ENCODE data around the gene ELF2.

- TF ChIP-seq, protein P1, sequence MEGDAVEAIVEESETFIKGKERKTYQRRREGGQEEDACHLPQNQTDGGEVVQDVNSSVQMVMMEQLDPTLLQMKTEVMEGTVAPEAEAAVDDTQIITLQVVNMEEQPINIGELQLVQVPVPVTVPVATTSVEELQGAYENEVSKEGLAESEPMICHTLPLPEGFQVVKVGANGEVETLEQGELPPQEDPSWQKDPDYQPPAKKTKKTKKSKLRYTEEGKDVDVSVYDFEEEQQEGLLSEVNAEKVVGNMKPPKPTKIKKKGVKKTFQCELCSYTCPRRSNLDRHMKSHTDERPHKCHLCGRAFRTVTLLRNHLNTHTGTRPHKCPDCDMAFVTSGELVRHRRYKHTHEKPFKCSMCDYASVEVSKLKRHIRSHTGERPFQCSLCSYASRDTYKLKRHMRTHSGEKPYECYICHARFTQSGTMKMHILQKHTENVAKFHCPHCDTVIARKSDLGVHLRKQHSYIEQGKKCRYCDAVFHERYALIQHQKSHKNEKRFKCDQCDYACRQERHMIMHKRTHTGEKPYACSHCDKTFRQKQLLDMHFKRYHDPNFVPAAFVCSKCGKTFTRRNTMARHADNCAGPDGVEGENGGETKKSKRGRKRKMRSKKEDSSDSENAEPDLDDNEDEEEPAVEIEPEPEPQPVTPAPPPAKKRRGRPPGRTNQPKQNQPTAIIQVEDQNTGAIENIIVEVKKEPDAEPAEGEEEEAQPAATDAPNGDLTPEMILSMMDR (IDR thresholded peaks at IDR 0.05; ENCODE audit: low read depth, low read length) = no peak
- no peak for TF ChIP-seq POLR2A (IDR thresholded peaks at IDR 0.05; ENCODE audit: extremely low read depth, insufficient read length)
- no peak for TF ChIP-seq MYC (IDR thresholded peaks at IDR 0.05; ENCODE audit: low read depth, low read length)
Measured at GRCh38 chr4:139142980-139143379, 34.0 kb downstream of the ELF2 start.
